Gastrocnemius medialis (tissue), 4 donors: ENCODE measurements around the gene NCOA7. TPM values are rescaled to one million over a fixed set of nuclear protein-coding genes. Genes with fewer than 3 reads are reported as not detected.
A peak's percentile ranks its signal among the peaks of the same experiment; 100 is the strongest.

Experiments
- ATAC-seq, 2 donors: fragments of 150-250 bp; one replicate each; pipeline ENCODE4 v1.9.1; 2016
- DNase-seq, 2 donors: peaks; one replicate each; pipeline ENCODE4 v3.0.0-alpha.2; 2019
- H3K27ac ChIP-seq, 4 donors: fragments of 200-600 bp; sonication (generic); 1 replicate in 1 of 4; 2 replicates in 3 of 4; pipeline ENCODE4 v1.5.1; 2016 to 2018; ENCODE audit warnings: mild to moderate bottlenecking in 2 of 4, moderate library complexity in 1 of 4
- H3K27me3 ChIP-seq, 3 donors: fragments of 200-600 bp; sonication (generic) in 2 of 3; 1 replicate in 1 of 3; 2 replicates in 2 of 3; pipeline versions ENCODE4 v1.5.1 to v1.6.0; 2016 to 2019; ENCODE audit warnings: mild to moderate bottlenecking in 1 of 3, moderate library complexity in 1 of 3
- H3K36me3 ChIP-seq, 2 donors: fragments of 200-600 bp; sonication (generic) in 1 of 2; one replicate each; pipeline ENCODE4 v1.5.1; 2017 to 2018
- H3K4me1 ChIP-seq, 2 donors: fragments of 200-600 bp; sonication (generic) in 1 of 2; one replicate each; pipeline ENCODE4 v1.5.1; 2016 to 2017; ENCODE audit warnings: mild to moderate bottlenecking in 2 of 2
- H3K4me3 ChIP-seq, 4 donors: fragments of 200-600 bp; sonication (generic) in 3 of 4; 1 replicate in 1 of 4; 2 replicates in 3 of 4; pipeline ENCODE4 v1.5.1; 2016 to 2019; ENCODE audit warnings: mild to moderate bottlenecking in 2 of 4
- H3K9me3 ChIP-seq, 3 donors: fragments of 200-600 bp; sonication (generic) in 2 of 3; 1 replicate in 1 of 3; 2 replicates in 2 of 3; pipeline ENCODE4 v1.5.1; 2016 to 2019
- CTCF ChIP-seq, 5 experiments: fragments of 450-650 bp in 3 of 5; fragments of 200-600 bp in 2 of 5; sonication (generic) in 2 of 5; IDR thresholded peaks in 4 of 5; conservative IDR thresholded peaks in 1 of 5; 1 replicate in 4 of 5; 2 replicates in 1 of 5; pipeline ENCODE4 v1.5.1; 2016 to 2019; ENCODE audit warnings: antibody characterized with exemption in 5 of 5, mild to moderate bottlenecking in 3 of 5, moderate library complexity in 3 of 5
- POLR2A ChIP-seq, 2 donors: fragments of 450-650 bp; IDR thresholded peaks; one replicate each; pipeline ENCODE4 v1.6.1; 2017; ENCODE audit warnings: antibody characterized with exemption in 2 of 2, mild to moderate bottlenecking in 2 of 2, moderate library complexity in 2 of 2
- in situ Hi-C, 4 donors: fragments of 200-750 bp; cut with MboI; loops; one replicate each; pipeline versions ENCODE4 v1.15.0 to v1.8.0; 2017; ENCODE audit warnings: low sequenced_read_pairs in 4 of 4
- intact Hi-C: fragments of 100-400 bp; cut with DNase I; formaldehyde crosslinking; loops from one replicate; pipeline ENCODE4 v1.15.1; 2023; ENCODE audit warnings: low total_unique reads
- total RNA-seq, 4 donors: library from RNA; depleted of rRNA; stranded (reverse); fragments of >200 nt; gene quantifications; one replicate each; pipeline versions ENCODE4 v1.1.0 to v1.2.3, GENCODE V29; 2016

Gene NCOA7
- total RNA-seq, 4 donors from 2014 or later: 7.0 to 9.5 (median 9.2) TPM

GRCh38 chr6:125940247-125941041 lies 149.7 kb downstream of the NCOA7 start:
- no peak overlapping the region for H3K4me3 ChIP-seq
- ATAC-seq: no peak
- TF ChIP-seq POLR2A (IDR thresholded peaks at IDR 0.05) (no peak), CTCF (IDR thresholded peaks at IDR 0.05 in 4 of 5, conservative IDR thresholded peaks at IDR 0.05 in 1 of 5) (no peak)
- H3K36me3 ChIP-seq: no peaks in the 10 kb centered on the region
- in situ Hi-C loops (no loop called here), intact Hi-C loops (no loop called here)
- no peaks in the 10 kb centered on the region for H3K4me1 ChIP-seq
- H3K27me3 ChIP-seq: no peaks in the 10 kb centered on the region
- no peak overlapping the region for H3K27ac ChIP-seq
- no peak for DNase-seq
- H3K9me3 ChIP-seq: no peaks in the 10 kb centered on the region

GRCh38 chr6:125942672-125943527 lies 152.1 kb downstream of the NCOA7 start:
- no peak for TF ChIP-seq POLR2A (IDR thresholded peaks at IDR 0.05)
- no peak for TF ChIP-seq CTCF (IDR thresholded peaks at IDR 0.05 in 4 of 5, conservative IDR thresholded peaks at IDR 0.05 in 1 of 5)

GRCh38 chr6:125943528-125944433 lies 153.0 kb downstream of the NCOA7 start:
- H3K4me1 ChIP-seq: no peaks in the 10 kb centered on the region
- H3K27ac ChIP-seq: peak overlapping the region in 2 of 4 donors; percentile 23 to 30
- H3K36me3 ChIP-seq: no peaks in the 10 kb centered on the region
- no peaks in the 10 kb centered on the region for H3K9me3 ChIP-seq
- TF ChIP-seq POLR2A (IDR thresholded peaks at IDR 0.05) (no peak), CTCF (IDR thresholded peaks at IDR 0.05 in 4 of 5, conservative IDR thresholded peaks at IDR 0.05 in 1 of 5) (no peak)
- no peak overlapping the region for H3K4me3 ChIP-seq
- ATAC-seq: no peak
- in situ Hi-C loops (no loop called here), intact Hi-C loops (no loop called here)
- H3K27me3 ChIP-seq: no peaks in the 10 kb centered on the region
- DNase-seq: no peak

More at GRCh38 chr6:125942672-125943527, 152.1 kb downstream of the NCOA7 start:
- DNase-seq: no peak
- no peaks in the 10 kb centered on the region for H3K27me3 ChIP-seq
- no peaks in the 10 kb centered on the region for H3K36me3 ChIP-seq
- no peak overlapping the region for H3K4me3 ChIP-seq
- ATAC-seq: no peak
- no peak overlapping the region for H3K27ac ChIP-seq
- H3K4me1 ChIP-seq: no peaks in the 10 kb centered on the region
- intact Hi-C loops (no loop called here), in situ Hi-C loops (no loop called here)
- no peaks in the 10 kb centered on the region for H3K9me3 ChIP-seq

- no peaks in the 10 kb centered on the region for H3K36me3 ChIP-seq
- ATAC-seq (peak; percentile 69 to 79), DNase-seq (peak in 1 of 2 donors; percentile 15)
- no peak for TF ChIP-seq CTCF (IDR thresholded peaks at IDR 0.05 in 4 of 5, conservative IDR thresholded peaks at IDR 0.05 in 1 of 5)
- no peak for TF ChIP-seq POLR2A (IDR thresholded peaks at IDR 0.05)
- no peak overlapping the region for H3K4me3 ChIP-seq
- no peaks in the 10 kb centered on the region for H3K27me3 ChIP-seq
- no peaks in the 10 kb centered on the region for H3K4me1 ChIP-seq
- peak overlapping the region in 2 of 4 donors; percentile 23 to 30 for H3K27ac ChIP-seq
- in situ Hi-C loops (no loop called here), intact Hi-C loops (no loop called here)
- H3K9me3 ChIP-seq: no peaks in the 10 kb centered on the region
Observed at GRCh38 chr6:125944434-125944816, 153.7 kb downstream of the NCOA7 start.
